Panc1 (cell line): Measurements from ENCODE around the gene TNFRSF18. TPM values are rescaled to one million over a fixed set of nuclear protein-coding genes. Genes with fewer than 3 reads are reported as not detected.

ENCODE experiments used
- ATAC-seq: fragments of 200-7000 bp; cut with Tn5 transposase; 2 replicates; pipeline ENCODE4 v1.9.1; 2020; ENCODE audit warnings: mild to moderate bottlenecking, moderate library complexity
- BruUV-seq: library from RNA; stranded (reverse); fragments of 400-500 nt; replicated peaks from 2 replicates; lab custom pipeline; 2021; lab: Mats Ljungman, UMichigan
- CTCF ChIA-PET: fragments of 300-600 bp; sonication (Branson Sonifier 250); formaldehyde crosslinking; loops from one replicate; lab custom pipeline; 2022; ENCODE audit warnings: antibody characterized with exemption; lab: Charles Lee
- POLR2A ChIA-PET: fragments of 300-600 bp; sonication (Branson Sonifier 250); formaldehyde crosslinking; loops from one replicate; lab custom pipeline; 2022; ENCODE audit warnings: antibody characterized with exemption; lab: Charles Lee
- DNase-seq: peaks from one replicate; pipeline ENCODE4 v3.0.0-alpha.2; 2010; ENCODE audit warnings: low read depth, low spot score
- H3K27ac ChIP-seq: 2 replicates; pipeline ENCODE4 v1.5.1; 2011; ENCODE audit warnings: mild to moderate bottlenecking, low read length, inconsistent platforms
- H3K27me3 ChIP-seq: fragments of 200-500 bp; sonication (Bioruptor generic); 2 replicates; pipeline ENCODE4 v1.6.0; 2014; ENCODE audit warnings: low read length, inconsistent platforms; ENCODE audit not compliant: control insufficient read depth, insufficient read depth
- H3K36me3 ChIP-seq: fragments of 200-500 bp; sonication (Bioruptor generic); 2 replicates; pipeline ENCODE4 v1.5.1; 2014; ENCODE audit warnings: inconsistent platforms, mild to moderate bottlenecking, low read length, moderate library complexity; ENCODE audit not compliant: control insufficient read depth, insufficient read depth
- H3K4me1 ChIP-seq: 2 replicates; pipeline ENCODE4 v1.5.1; 2011; ENCODE audit warnings: inconsistent platforms, mild to moderate bottlenecking, low read length, moderate library complexity; ENCODE audit not compliant: control insufficient read depth, insufficient read depth
- H3K4me3 ChIP-seq, 2 experiments: 2 replicates each; pipeline ENCODE4 v1.5.1; 2011 to 2012; ENCODE audit warnings: low read depth in 2 of 2, low read length in 2 of 2, mild to moderate bottlenecking in 2 of 2, inconsistent platforms in 1 of 2, moderate library complexity in 1 of 2
- H3K9me3 ChIP-seq: fragments of 200-500 bp; sonication (Bioruptor generic); 2 replicates; pipeline ENCODE4 v1.5.1; 2014; ENCODE audit warnings: low read depth, mild to moderate bottlenecking, inconsistent platforms, low read length, moderate library complexity; ENCODE audit not compliant: control insufficient read depth, insufficient read depth
- CTCF ChIP-seq: fragments of 450-650 bp; IDR thresholded peaks from 2 replicates; pipeline ENCODE4 v1.5.1; 2017; ENCODE audit warnings: mild to moderate bottlenecking
- POLR2AphosphoS5 ChIP-seq: IDR thresholded peaks from 2 replicates; pipeline ENCODE4 v1.6.1; 2012; ENCODE audit warnings: mild to moderate bottlenecking, low read depth, low read length, moderate library complexity
- REST ChIP-seq, 2 experiments: IDR thresholded peaks; 2 replicates each; pipeline ENCODE4 v1.6.1; 2011 to 2012; ENCODE audit warnings: low read depth in 2 of 2, control low read depth in 1 of 2, low read length in 1 of 2, mild to moderate bottlenecking in 1 of 2, moderate library complexity in 1 of 2; ENCODE audit not compliant: insufficient read depth in 1 of 2
- SIN3A ChIP-seq: IDR thresholded peaks from 2 replicates; pipeline ENCODE4 v1.6.1; 2012; ENCODE audit warnings: low read depth, mild to moderate bottlenecking, low read length, moderate library complexity, borderline replicate concordance; ENCODE audit not compliant: insufficient read depth
- TCF7L2 ChIP-seq: IDR thresholded peaks from 2 replicates; pipeline ENCODE4 v1.6.1; 2011; ENCODE audit warnings: mild to moderate bottlenecking, low read depth, low read length, inconsistent platforms
- in situ Hi-C: cut with HindIII; loops from 2 replicates; pipeline ENCODE4 v1.10.0; 2016; ENCODE audit warnings: low sequenced_read_pairs, low pct_unique_long_range_greater_than_20kb
- intact Hi-C: fragments of 100-400 bp; cut with micrococcal nuclease; formaldehyde crosslinking; loops from one replicate; pipeline ENCODE4 v1.10.0; 2022; ENCODE audit not compliant: unreplicated experiment
- total RNA-seq: library from RNA; stranded (reverse); gene quantifications from one replicate; pipeline ENCODE4 v1.2.1, GENCODE V29; 2021; ENCODE audit not compliant: unreplicated experiment

TNFRSF18 gene
- total RNA-seq, 1 experiment from 2014 or later, result 4.3 TPM

GRCh38 chr1:1253972-1254666, 47.7 kb upstream of the TNFRSF18 start:
- H3K27me3 ChIP-seq, result no peaks in the 10 kb centered on the region
- TF ChIP-seq POLR2AphosphoS5, result no peak
- DNase-seq (no peak), ATAC-seq (no peak)
- in situ Hi-C loops, result no loop called here
- no TSS peak for BruUV-seq
- no peak overlapping the region for H3K4me3 ChIP-seq
- H3K36me3 ChIP-seq, result no peaks in the 10 kb centered on the region
- intact Hi-C loops, result loop anchor here (5.0 kb wide), 1 partner anchor 132 kb away; no protein-coding TSS in a partner anchor
- ChIA-PET CTCF (no interaction called here), POLR2A (no interaction called here)
- H3K4me1 ChIP-seq, result 0 out of 2 replicates have a peak, but pooled peaks cover 4% of the 10 kb centered on the region
- H3K9me3 ChIP-seq, result no peaks in the 10 kb centered on the region
- no peak overlapping the region for H3K27ac ChIP-seq

DNA sequence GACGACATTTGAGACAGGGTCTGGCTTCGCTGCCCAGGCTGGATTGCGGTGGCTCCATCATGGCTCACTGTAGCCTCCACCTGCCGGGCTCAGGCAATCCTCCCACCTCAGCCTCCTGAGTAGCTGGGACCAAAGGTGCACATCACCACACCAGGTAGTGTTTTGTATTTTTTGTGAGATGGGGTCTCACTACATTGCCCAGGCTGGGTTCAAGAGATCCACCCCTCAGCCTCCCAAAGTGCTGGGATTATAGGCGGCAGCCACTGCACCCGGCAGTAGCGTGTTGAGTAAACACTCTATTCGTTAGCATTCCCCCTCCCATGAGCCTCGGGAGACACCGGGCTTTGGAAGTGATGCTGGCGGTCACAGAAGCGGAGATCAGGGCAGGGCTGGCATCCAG, 46.9 kb upstream of the TNFRSF18 start:
- no peak overlapping the region for H3K27ac ChIP-seq
- H3K36me3 ChIP-seq, result no peaks in the 10 kb centered on the region
- no TSS peak for BruUV-seq
- no peak for ATAC-seq
- TF ChIP-seq POLR2AphosphoS5, result no peak
- no peak for TF ChIP-seq CTCF
- no peak for TF ChIP-seq TCF7L2
- no peak for TF ChIP-seq REST (IDR thresholded peaks at IDR 0.05; ENCODE audit: insufficient read depth in 1 of 2, low read depth in 2 of 2, low read length in 1 of 2)
- no peak for TF ChIP-seq SIN3A
- H3K4me1 ChIP-seq, result 0 out of 2 replicates have a peak, but pooled peaks cover 4% of the 10 kb centered on the region
- in situ Hi-C loops (no loop called here), intact Hi-C loops (loop anchor here (5.0 kb wide), 1 partner anchor 131 kb away; no protein-coding TSS in a partner anchor)
- no peak overlapping the region for H3K4me3 ChIP-seq
- H3K27me3 ChIP-seq, result no peaks in the 10 kb centered on the region
- no peaks in the 10 kb centered on the region for H3K9me3 ChIP-seq
- POLR2A ChIA-PET, result no interaction called here
- no peak for DNase-seq
- CTCF ChIA-PET, result no interaction called here

- POLR2A ChIA-PET, result interaction anchor here (0.7 kb wide), 1 partner anchor 13 kb away, joined by 5 read pairs; no protein-coding TSS in a partner anchor
- TF ChIP-seq TCF7L2 (no peak), CTCF (no peak), SIN3A (no peak), POLR2AphosphoS5 (no peak), REST (IDR thresholded peaks at IDR 0.05; ENCODE audit: insufficient read depth in 1 of 2, low read depth in 2 of 2, low read length in 1 of 2) (no peak)
- no peak overlapping the region for H3K4me3 ChIP-seq
- CTCF ChIA-PET, result interaction anchor here (0.6 to 1.2 kb wide), 3 partner anchors 129 to 268 kb away, joined by 4 to 6 read pairs (median 5); no protein-coding TSS in a partner anchor
- peaks cover 19% of the 10 kb centered on the region for H3K4me1 ChIP-seq
- DNase-seq, result no peak
- H3K27me3 ChIP-seq, result no peaks in the 10 kb centered on the region
- BruUV-seq, result no TSS peak
- intact Hi-C loops (loop anchor here (5.0 kb wide), 1 partner anchor 129 kb away; no protein-coding TSS in a partner anchor), in situ Hi-C loops (no loop called here)
- no peak for ATAC-seq
- H3K36me3 ChIP-seq, result no peaks in the 10 kb centered on the region
- H3K27ac ChIP-seq, result no peak overlapping the region; the same call in 1 of the 2 replicates
- H3K9me3 ChIP-seq, result no peaks in the 10 kb centered on the region
These were observed 44.4 kb upstream of the TNFRSF18 start for GRCh38 chr1:1250786-1251284.
